22Rv1 (cell line): ENCODE data around the gene ARHGAP6.
A peak's percentile ranks its signal among the peaks of the same experiment; 100 is the strongest.

ENCODE experiments used
- H3K27ac ChIP-seq: fragments of 450-650 bp; 2 replicates; pipeline ENCODE4 v1.5.1; 2017
- CTCF ChIP-seq: fragments of 450-650 bp; IDR thresholded peaks from 2 replicates; pipeline ENCODE4 v1.5.1; 2017; ENCODE audit warnings: mild to moderate bottlenecking
- ZFX ChIP-seq: fragments of 450-650 bp; IDR thresholded peaks from 2 replicates; pipeline ENCODE4 v1.6.1; 2017; ENCODE audit warnings: antibody characterized with exemption, borderline replicate concordance

ARHGAP6 gene

GRCh38 chrX:11424903-11425674, 240.6 kb downstream of the ARHGAP6 start:
- H3K27ac ChIP-seq: peak overlapping the region; percentile 22; the same call in 1 of the 2 replicates
- TF ChIP-seq ZFX: no peak
- TF ChIP-seq CTCF: no peak

GRCh38 chrX:11423949-11424348, 241.8 kb downstream of the ARHGAP6 start:
- TF ChIP-seq ZFX (no peak), CTCF (no peak)
- H3K27ac ChIP-seq: peak overlapping the region; percentile 73

GRCh38 chrX:11423362-11423818, 242.3 kb downstream of the ARHGAP6 start:
- TF ChIP-seq CTCF: no peak
- TF ChIP-seq ZFX: no peak
- H3K27ac ChIP-seq: peak overlapping the region; percentile 73

- no peak for TF ChIP-seq ZFX
- no peak for TF ChIP-seq CTCF
- H3K27ac ChIP-seq: peak overlapping the region; percentile 73
These were observed 243.2 kb downstream of the ARHGAP6 start for GRCh38 chrX:11422525-11422857.

GRCh38 chrX:11421805-11422524, 243.8 kb downstream of the ARHGAP6 start:
- peak overlapping the region; percentile 73 for H3K27ac ChIP-seq
- TF ChIP-seq CTCF (no peak), ZFX (no peak)

- TF ChIP-seq ZFX (no peak), CTCF (no peak)
- H3K27ac ChIP-seq: peak overlapping the region; percentile 73; the same call in 1 of the 2 replicates
These were observed 244.9 kb downstream of the ARHGAP6 start for GRCh38 chrX:11420851-11421250.

GRCh38 chrX:11419102-11419501, 246.6 kb downstream of the ARHGAP6 start:
- no peak overlapping the region for H3K27ac ChIP-seq
- no peak for TF ChIP-seq ZFX
- TF ChIP-seq CTCF: no peak
